HUES64 (cell line): ENCODE data around the gene TCF7L2. TPM values are rescaled to one million over a fixed set of nuclear protein-coding genes. Genes with fewer than 3 reads are reported as not detected.
A peak's percentile ranks its signal among the peaks of the same experiment; 100 is the strongest.

Source experiments
- H3K27ac ChIP-seq: 2 replicates; pipeline ENCODE4 v1.7.0; 2013; ENCODE audit warnings: low read depth, low read length, inconsistent platforms
- H3K27me3 ChIP-seq: 2 replicates; pipeline ENCODE4 v1.6.1; 2013; ENCODE audit warnings: mild to moderate bottlenecking, low read length; ENCODE audit not compliant: insufficient read depth
- H3K36me3 ChIP-seq: 2 replicates; pipeline ENCODE4 v1.6.1; 2013; ENCODE audit warnings: mild to moderate bottlenecking, low read length; ENCODE audit not compliant: insufficient read depth
- H3K4me1 ChIP-seq: 2 replicates; pipeline ENCODE4 v1.6.1; 2013; ENCODE audit warnings: mild to moderate bottlenecking, low read length, moderate library complexity; ENCODE audit not compliant: insufficient read depth
- H3K4me3 ChIP-seq: 2 replicates; pipeline ENCODE4 v1.5.1; 2013; ENCODE audit warnings: mild to moderate bottlenecking, low read length, moderate library complexity
- H3K9ac ChIP-seq: 2 replicates; pipeline ENCODE4 v1.6.1; 2013; ENCODE audit warnings: mild to moderate bottlenecking, low read depth, low read length
- H3K9me3 ChIP-seq: 2 replicates; pipeline ENCODE4 v1.6.1; 2013; ENCODE audit warnings: low read depth, low read length; ENCODE audit not compliant: insufficient read depth
- WGBS: fragments of 150-250, 120-280 bp; methylation state at CpG from one replicate; pipeline ENCODE4 v1.1.7; 2013; ENCODE audit warnings: missing lambda C conversion rate; 5-methylcytosine and 5-hydroxymethylcytosine counted together
- polyA plus RNA-seq, 2 experiments: library from polyadenylated mRNA; stranded (reverse); fragments of 50-300 nt; gene quantifications; one replicate each; pipeline ENCODE4 v1.2.3, GENCODE V29; 2013

The TCF7L2 gene
- 31.2 TPM for polyA plus RNA-seq (2013, experiment 1 of 2)
- polyA plus RNA-seq (2013, experiment 2 of 2): 33.5 TPM

DNA sequence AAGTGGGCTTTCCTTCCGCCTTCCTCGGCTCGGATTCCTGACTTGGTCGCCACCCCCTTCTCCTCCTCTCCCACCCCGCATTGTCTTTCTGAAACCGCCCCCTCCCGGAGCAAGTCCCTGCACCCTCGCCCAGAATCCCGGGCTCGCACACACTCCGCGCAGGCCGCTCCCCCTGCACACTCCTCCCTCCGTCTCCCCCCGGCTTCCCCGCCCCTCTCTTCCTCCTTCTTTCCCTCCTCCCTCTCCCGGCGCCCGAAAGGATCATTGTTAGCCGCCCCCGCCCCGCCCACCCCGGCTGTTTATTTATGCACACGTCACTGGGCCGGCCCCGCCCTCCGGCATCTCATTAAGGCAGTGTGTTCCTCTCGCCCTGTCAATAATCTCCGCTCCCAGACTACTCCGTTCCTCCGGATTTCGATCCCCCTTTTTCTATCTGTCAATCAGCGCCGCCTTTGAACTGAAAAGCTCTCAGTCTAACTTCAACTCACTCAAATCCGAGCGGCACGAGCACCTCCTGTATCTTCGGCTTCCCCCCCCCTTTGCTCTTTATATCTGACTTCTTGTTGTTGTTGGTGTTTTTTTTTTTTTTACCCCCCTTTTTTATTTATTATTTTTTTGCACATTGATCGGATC, at the start of gene TCF7L2:
TSS of gene TCF7L2 (plus strand) at position 373 of the 633 bp plus-strand sequence. CDS start 510 bp downstream, outside the sequence.
- H3K9me3 ChIP-seq: no peaks in the 10 kb centered on the region
- H3K9ac ChIP-seq: peak within 1 kb of the TSS; percentile 88
- H3K36me3 ChIP-seq: 0 out of 2 replicates have a peak, but pooled peaks cover 6% of the 10 kb centered on the region
- peak within 1 kb of the TSS; percentile 93 for H3K27ac ChIP-seq
- H3K27me3 ChIP-seq: no peaks in the 10 kb centered on the region
- H3K4me1 ChIP-seq: peaks cover 44% of the 10 kb centered on the region
- peak within 1 kb of the TSS; percentile 91 for H3K4me3 ChIP-seq
- under 1% methylated on average over 38 of the region's 39 CpGs for whole genome bisulfite sequencing

- Histone ChIP-seq H3K4me3 (no peak overlapping the region), H3K27me3 (no peaks in the 10 kb centered on the region; the same call in 1 of the 2 replicates), H3K9ac (no peak overlapping the region), H3K9me3 (no peaks in the 10 kb centered on the region), H3K4me1 (peaks cover 16% of the 10 kb centered on the region), H3K27ac (no peak overlapping the region), H3K36me3 (no peaks in the 10 kb centered on the region)
- WGBS: 98% methylated on average over 1 of the region's 1 CpG
Observed at GRCh38 chr10:112902730-112903129, 47.3 kb upstream of the TCF7L2 start.

DNA sequence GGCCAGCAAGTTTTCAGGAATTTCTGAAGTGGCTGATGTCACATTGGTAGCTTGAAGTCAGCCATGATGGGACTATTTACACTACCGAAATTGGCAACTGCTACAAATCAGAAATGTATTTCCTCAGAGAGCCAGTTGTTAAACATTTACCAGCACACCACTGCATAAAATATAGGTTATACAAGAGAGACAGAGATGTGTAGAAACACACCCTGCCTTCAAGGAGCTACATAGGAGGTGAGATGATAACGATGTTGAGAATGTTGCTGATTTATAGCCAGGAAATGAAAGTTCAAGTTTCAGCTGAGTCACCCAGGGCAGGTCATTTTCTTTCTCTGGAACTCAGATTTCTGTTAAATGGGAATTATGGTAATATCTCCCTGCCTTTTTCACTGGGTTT, 46.0 kb upstream of the TCF7L2 start:
- Histone ChIP-seq H3K4me3 (no peak overlapping the region), H3K9ac (no peak overlapping the region), H3K27me3 (no peaks in the 10 kb centered on the region; the same call in 1 of the 2 replicates), H3K36me3 (no peaks in the 10 kb centered on the region), H3K4me1 (peaks cover 11% of the 10 kb centered on the region), H3K9me3 (no peaks in the 10 kb centered on the region), H3K27ac (no peak overlapping the region)
- 88% methylated on average over 2 of the region's 2 CpGs for WGBS

DNA sequence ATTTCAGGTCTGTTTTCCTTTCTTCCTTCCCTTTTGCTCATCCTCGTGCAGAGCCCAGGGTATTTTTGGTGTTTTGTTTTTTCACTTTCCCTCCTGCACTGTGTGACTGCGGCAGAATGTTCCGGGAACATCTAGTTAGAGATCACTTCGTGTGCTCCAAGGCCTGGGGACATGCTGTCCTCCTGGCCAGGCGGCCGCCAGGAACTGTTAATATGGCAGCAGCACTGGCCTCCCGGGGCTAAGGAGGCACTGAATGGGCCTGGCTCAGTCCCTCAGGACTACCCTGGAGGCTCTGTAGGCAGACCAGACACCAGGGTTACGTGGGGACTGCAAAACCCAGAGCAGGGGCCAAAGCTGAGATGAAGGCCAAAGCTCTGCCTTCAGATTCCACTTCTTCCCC, 43.1 kb upstream of the TCF7L2 start:
- Histone ChIP-seq H3K9ac (no peak overlapping the region), H3K9me3 (no peaks in the 10 kb centered on the region), H3K4me1 (peaks cover 8% of the 10 kb centered on the region; the same call in 1 of the 2 replicates), H3K4me3 (no peak overlapping the region), H3K36me3 (no peaks in the 10 kb centered on the region), H3K27ac (no peak overlapping the region), H3K27me3 (no peaks in the 10 kb centered on the region; the same call in 1 of the 2 replicates)
- whole genome bisulfite sequencing: 90% methylated on average over 8 of the region's 8 CpGs

DNA sequence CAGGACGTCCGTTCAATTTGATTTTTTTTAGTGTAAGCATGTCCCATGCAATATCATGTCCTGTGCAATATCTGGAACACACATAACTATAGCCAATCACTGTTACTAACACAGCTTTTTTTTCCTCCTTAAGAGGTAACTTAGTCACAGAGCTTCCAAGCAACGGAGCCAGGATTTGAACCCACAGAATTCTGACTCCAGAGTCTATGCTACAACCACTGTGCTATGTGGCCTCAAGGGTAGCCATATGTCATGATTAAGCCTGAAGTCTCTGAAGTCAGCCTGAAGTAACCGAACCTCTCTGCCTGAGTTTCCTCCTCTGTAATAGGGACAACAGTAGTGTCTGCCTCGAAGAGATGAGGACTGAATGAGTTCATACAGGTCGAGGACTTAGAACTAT, 42.2 kb upstream of the TCF7L2 start:
- peaks cover 4% of the 10 kb centered on the region for H3K27me3 ChIP-seq
- H3K27ac ChIP-seq: no peak overlapping the region
- H3K4me3 ChIP-seq: no peak overlapping the region
- peaks cover 16% of the 10 kb centered on the region; the same call in 1 of the 2 replicates for H3K4me1 ChIP-seq
- H3K9ac ChIP-seq: no peak overlapping the region
- H3K36me3 ChIP-seq: no peaks in the 10 kb centered on the region
- H3K9me3 ChIP-seq: no peaks in the 10 kb centered on the region
- 82% methylated on average over 6 of the region's 6 CpGs for WGBS

DNA sequence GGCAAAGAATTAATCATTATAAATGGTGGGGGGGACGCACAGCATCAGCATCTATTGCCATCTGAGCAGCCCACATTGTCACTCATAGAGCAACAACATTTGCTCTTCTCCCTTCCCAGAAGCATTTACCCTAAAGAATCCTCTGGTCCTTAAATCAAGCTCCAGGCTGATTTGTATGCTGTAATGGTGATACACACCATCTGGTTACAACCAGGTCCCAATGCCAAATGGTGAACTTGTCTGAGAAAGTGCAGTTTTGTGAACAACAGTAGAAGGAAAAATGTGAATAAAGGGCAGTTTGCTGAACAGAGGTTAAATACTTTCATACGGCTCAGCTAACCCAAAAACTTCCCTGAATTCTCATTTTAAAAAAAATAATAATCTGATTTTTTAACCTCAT, 38.8 kb upstream of the TCF7L2 start:
- 76% methylated on average over 2 of the region's 2 CpGs for whole genome bisulfite sequencing
- Histone ChIP-seq H3K27ac (no peak overlapping the region), H3K9ac (no peak overlapping the region)

GRCh38 chr10:112912410-112912928, 37.6 kb upstream of the TCF7L2 start:
- H3K27me3 ChIP-seq: peaks cover 47% of the 10 kb centered on the region
- H3K36me3 ChIP-seq: no peaks in the 10 kb centered on the region
- no peaks in the 10 kb centered on the region for H3K9me3 ChIP-seq
- H3K27ac ChIP-seq: no peak overlapping the region
- WGBS: 71% methylated on average over 15 of the region's 15 CpGs
- H3K9ac ChIP-seq: no peak overlapping the region
- no peak overlapping the region for H3K4me3 ChIP-seq
- peaks cover 29% of the 10 kb centered on the region for H3K4me1 ChIP-seq

More for the DNA sequence above, 38.8 kb upstream of the TCF7L2 start:
- Histone ChIP-seq H3K4me1 (peaks cover 27% of the 10 kb centered on the region), H3K9me3 (no peaks in the 10 kb centered on the region), H3K36me3 (no peaks in the 10 kb centered on the region), H3K4me3 (no peak overlapping the region), H3K27me3 (peaks cover 34% of the 10 kb centered on the region)

DNA sequence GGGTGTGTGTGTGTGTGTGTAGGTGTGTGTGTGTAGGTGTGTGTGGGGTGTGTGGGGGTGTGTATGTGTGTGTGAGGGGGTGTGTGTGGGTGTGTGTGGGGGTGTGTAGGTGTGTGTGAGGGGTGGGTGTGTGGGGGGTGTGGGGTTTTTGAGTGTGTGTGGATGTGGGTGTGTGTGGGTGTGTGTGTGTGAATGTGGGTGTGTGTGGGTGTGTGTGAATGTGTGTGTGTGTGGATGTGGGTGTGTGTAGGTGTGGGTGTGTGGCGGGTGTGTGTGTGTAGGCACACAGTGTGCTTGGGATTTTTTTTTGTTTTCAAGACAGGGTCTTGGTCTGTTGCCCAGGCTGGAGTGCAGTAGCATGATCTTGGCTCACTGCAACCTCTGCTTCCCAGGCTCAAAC, 36.8 kb upstream of the TCF7L2 start:
- no peak overlapping the region for H3K9ac ChIP-seq
- H3K9me3 ChIP-seq: no peaks in the 10 kb centered on the region
- H3K27me3 ChIP-seq: peaks cover 53% of the 10 kb centered on the region
- no peak overlapping the region for H3K4me3 ChIP-seq
- no peak overlapping the region for H3K27ac ChIP-seq
- no peaks in the 10 kb centered on the region for H3K36me3 ChIP-seq
- WGBS: 100% methylated on average over 1 of the region's 1 CpG
- H3K4me1 ChIP-seq: peaks cover 36% of the 10 kb centered on the region

- 67% methylated on average over 9 of the region's 9 CpGs for WGBS
- H3K4me1 ChIP-seq: peaks cover 41% of the 10 kb centered on the region
- no peaks in the 10 kb centered on the region for H3K36me3 ChIP-seq
- H3K4me3 ChIP-seq: no peak overlapping the region
- no peak overlapping the region for H3K9ac ChIP-seq
- H3K27ac ChIP-seq: no peak overlapping the region
- H3K27me3 ChIP-seq: peaks cover 59% of the 10 kb centered on the region
- H3K9me3 ChIP-seq: no peaks in the 10 kb centered on the region
Observed at GRCh38 chr10:112913661-112914287, 36.3 kb upstream of the TCF7L2 start.

DNA sequence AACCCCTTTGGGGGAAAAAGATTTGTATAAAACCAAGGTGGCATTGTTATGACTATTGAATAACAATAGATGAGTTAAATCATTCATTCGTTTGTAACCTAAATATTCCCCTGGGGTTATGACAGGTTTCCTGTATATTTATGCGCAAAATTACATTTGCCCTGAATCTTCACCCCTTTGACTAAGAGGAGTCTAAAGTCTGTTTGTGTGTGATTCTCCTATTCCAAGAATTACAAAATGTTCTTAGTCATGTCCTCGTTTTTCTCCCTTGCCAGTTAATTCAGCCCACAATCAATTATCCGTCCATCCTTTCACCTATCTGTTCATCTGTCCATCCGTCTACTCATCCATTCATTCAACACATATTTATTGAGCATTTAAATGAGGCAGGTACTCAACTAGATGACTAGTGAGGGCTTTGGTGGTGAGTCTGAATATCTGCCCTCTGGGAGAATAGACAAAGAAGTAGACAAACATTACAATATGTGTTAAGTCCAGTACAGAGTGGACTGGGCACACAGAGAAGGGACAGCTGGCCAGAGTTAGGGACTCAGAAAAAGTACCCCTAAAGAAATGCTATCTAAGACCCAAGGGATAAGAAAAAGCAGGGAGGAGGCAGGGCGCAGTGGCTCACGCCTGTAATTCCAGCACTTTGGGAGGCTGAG, 35.6 kb upstream of the TCF7L2 start:
- Histone ChIP-seq H3K36me3 (no peaks in the 10 kb centered on the region), H3K4me1 (peaks cover 44% of the 10 kb centered on the region), H3K4me3 (no peak overlapping the region), H3K27me3 (peaks cover 59% of the 10 kb centered on the region), H3K9me3 (no peaks in the 10 kb centered on the region), H3K9ac (no peak overlapping the region), H3K27ac (no peak overlapping the region)
- 85% methylated on average over 5 of the region's 7 CpGs for WGBS
